ENCODE measurements around the gene RLF.
A peak's percentile ranks its signal among the peaks of the same experiment; 100 is the strongest.

The RLF gene

GRCh38 chr1:40226192-40226591 lies 65.0 kb downstream of the RLF start:
- TF ChIP-seq CTCF (IDR thresholded peaks at IDR 0.05; ENCODE audit: low read depth, low read length) = no peak
- no peak overlapping the region for H3K4me3 ChIP-seq (replicated peaks in 1 of 2; ENCODE audit: low read depth in 2 of 2, low read length in 2 of 2)
- no peak for DNase-seq (ENCODE audit: low read depth in 2 of 2)

GRCh38 chr1:40232444-40232843 lies 71.3 kb downstream of the RLF start:
- no peak for DNase-seq (ENCODE audit: low read depth in 2 of 2)
- TF ChIP-seq CTCF (IDR thresholded peaks at IDR 0.05; ENCODE audit: low read depth, low read length) = no peak
- H3K4me3 ChIP-seq (replicated peaks in 1 of 2; ENCODE audit: low read depth in 2 of 2, low read length in 2 of 2) = no peak overlapping the region

- TF ChIP-seq CTCF (IDR thresholded peaks at IDR 0.05; ENCODE audit: low read depth, low read length) = no peak
- no peak overlapping the region for H3K4me3 ChIP-seq (replicated peaks in 1 of 2; ENCODE audit: low read depth in 2 of 2, low read length in 2 of 2)
- DNase-seq (ENCODE audit: low read depth in 2 of 2) = peak in 1 of 2 donors; percentile 26
Observed at GRCh38 chr1:40239626-40240025, 78.4 kb downstream of the RLF start.

GRCh38 chr1:40240390-40240789 lies 79.2 kb downstream of the RLF start:
- no peak overlapping the region for H3K4me3 ChIP-seq (replicated peaks in 1 of 2; ENCODE audit: low read depth in 2 of 2, low read length in 2 of 2)
- no peak for DNase-seq (ENCODE audit: low read depth in 2 of 2)
- no peak for TF ChIP-seq CTCF (IDR thresholded peaks at IDR 0.05; ENCODE audit: low read depth, low read length)

- H3K4me3 ChIP-seq (replicated peaks in 1 of 2; ENCODE audit: low read depth in 2 of 2, low read length in 2 of 2) = no peak overlapping the region
- TF ChIP-seq CTCF (IDR thresholded peaks at IDR 0.05; ENCODE audit: low read depth, low read length) = no peak
- peak in 1 of 2 donors; percentile 13 for DNase-seq (ENCODE audit: low read depth in 2 of 2)
Observed at GRCh38 chr1:40241362-40241761, 80.2 kb downstream of the RLF start.

- TF ChIP-seq CTCF (IDR thresholded peaks at IDR 0.05; ENCODE audit: low read depth, low read length) = no peak
- H3K4me3 ChIP-seq (replicated peaks in 1 of 2; ENCODE audit: low read depth in 2 of 2, low read length in 2 of 2) = no peak overlapping the region
- peak in 1 of 2 donors; percentile 20 for DNase-seq (ENCODE audit: low read depth in 2 of 2)
Observed at GRCh38 chr1:40243351-40243750, 82.2 kb downstream of the RLF start.

GRCh38 chr1:40244138-40244744 lies 83.1 kb downstream of the RLF start:
- no peak for TF ChIP-seq CTCF (IDR thresholded peaks at IDR 0.05; ENCODE audit: low read depth, low read length)
- no peak for DNase-seq (ENCODE audit: low read depth in 2 of 2)
- no peak overlapping the region for H3K4me3 ChIP-seq (replicated peaks in 1 of 2; ENCODE audit: low read depth in 2 of 2, low read length in 2 of 2)
